Measurements from ENCODE around the gene POU2AF1.

POU2AF1 gene, protein sequence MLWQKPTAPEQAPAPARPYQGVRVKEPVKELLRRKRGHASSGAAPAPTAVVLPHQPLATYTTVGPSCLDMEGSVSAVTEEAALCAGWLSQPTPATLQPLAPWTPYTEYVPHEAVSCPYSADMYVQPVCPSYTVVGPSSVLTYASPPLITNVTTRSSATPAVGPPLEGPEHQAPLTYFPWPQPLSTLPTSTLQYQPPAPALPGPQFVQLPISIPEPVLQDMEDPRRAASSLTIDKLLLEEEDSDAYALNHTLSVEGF

GRCh38 chr11:111378861-111379601 lies at the start of gene POU2AF1:
TSS of gene POU2AF1 (minus strand) at chr11:111379275. CDS start at chr11:111379177, 98 bp downstream.
- peak; percentile 76 for DNase-seq (ENCODE audit: low spot score)

- no peak for DNase-seq (ENCODE audit: low spot score)
These were observed 49.2 kb upstream of the POU2AF1 start for GRCh38 chr11:111428113-111428876.

DNA sequence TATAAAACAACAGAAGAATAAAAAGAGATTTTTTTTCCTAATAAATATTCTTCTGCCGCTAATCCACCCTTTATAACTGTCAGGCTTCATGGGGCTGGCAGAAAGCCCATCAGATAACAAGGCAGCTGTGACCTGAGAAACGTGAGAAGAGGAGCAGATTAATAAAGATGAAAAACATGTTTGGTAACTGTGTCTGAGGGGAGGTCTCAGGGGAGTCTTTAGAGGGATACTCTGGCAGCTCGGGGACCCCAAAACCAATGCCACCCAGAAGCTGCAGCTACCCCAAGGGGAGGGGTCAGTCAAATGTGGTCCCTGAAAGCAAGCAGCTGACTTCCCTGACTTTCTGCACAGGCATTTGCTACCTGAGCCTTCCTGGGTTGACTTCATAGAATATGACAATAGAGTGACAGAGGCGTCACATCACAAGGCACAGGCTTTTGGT lies 48.4 kb upstream of the POU2AF1 start:
- DNase-seq (ENCODE audit: low spot score), result no peak

DNA sequence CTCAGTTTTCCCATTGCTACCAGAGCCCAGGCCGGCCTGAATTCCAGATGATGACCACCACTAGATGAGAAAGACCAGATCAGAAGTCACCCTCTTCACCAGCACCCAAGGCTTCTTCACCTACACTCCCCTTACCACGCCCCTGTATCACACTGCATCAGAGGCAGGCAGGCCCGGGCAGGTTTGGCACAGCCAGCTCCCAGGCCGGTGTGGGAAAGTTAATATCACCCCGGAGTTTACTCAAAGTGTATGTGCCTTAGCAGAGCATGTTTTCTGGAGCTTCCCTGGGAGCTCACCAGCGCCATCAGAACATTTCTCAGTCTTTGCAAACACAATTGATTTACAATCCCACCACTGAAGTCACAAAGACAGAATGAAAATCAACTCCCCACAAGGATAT lies 47.5 kb upstream of the POU2AF1 start:
- no peak for DNase-seq (ENCODE audit: low spot score)

GRCh38 chr11:111423250-111423615 lies 44.2 kb upstream of the POU2AF1 start:
- no peak for DNase-seq (ENCODE audit: low spot score)

DNA sequence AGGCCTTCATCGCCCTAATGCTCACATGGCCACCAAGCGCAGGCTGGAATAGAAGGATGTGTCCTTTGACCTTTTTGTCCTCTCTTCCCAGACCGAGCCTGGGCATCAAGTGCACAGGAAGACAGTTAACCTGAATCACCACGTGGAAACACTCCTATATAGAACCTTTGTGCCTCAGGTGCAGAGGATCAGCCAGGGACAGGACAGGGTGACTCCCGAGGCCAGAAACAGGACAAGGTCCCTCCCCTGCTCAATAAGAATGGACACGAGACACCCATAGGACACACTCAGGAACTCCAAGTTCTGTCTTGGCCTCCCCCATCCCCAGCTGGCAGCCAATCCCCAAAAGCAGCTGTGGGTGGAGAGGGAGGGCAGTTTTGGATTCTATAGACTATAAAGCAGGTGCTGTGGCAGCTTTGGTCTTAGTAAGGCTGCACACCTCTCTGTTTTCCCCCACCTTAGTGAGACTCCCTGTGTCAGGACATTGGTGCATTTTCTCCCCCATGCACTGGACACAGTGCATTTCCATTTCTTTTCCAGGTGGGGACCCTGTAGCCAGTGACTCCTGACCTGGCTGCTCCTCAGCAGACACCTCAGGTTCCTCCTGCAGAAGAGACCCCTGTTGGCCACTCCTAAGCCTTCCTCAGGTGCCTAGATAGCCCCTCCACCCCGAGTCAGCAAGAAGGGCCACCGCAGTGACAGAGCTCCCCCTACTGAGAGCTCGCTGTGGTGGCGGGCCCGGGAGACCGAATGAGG lies 43.6 kb upstream of the POU2AF1 start:
- DNase-seq (ENCODE audit: low spot score), result peak; percentile 30

- DNase-seq (ENCODE audit: low spot score), result no peak
These were observed 42.2 kb upstream of the POU2AF1 start for GRCh38 chr11:111421251-111421650.

GRCh38 chr11:111419641-111420327 lies 40.7 kb upstream of the POU2AF1 start:
- DNase-seq (ENCODE audit: low spot score), result no peak

- no peak for DNase-seq (ENCODE audit: low spot score)
These were observed 40.1 kb upstream of the POU2AF1 start for GRCh38 chr11:111419181-111419580.

DNA sequence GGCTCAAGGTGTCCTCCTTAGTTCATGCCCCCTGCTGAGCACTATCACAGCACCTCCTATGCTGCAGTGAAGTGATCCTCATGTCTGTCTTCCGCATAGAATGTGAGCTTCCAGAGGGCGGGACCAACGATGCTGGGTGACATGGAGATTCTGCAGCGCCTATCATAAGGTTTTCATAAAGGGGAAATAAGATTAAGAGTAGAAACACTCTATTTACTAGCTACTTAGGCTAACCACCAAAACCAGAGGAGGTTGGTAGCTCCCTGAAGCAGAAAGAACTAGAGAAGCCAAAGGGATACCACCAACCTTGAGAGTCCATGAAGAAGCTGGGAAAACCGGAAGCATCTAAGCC lies 39.3 kb upstream of the POU2AF1 start:
- DNase-seq (ENCODE audit: low spot score), result no peak

DNA sequence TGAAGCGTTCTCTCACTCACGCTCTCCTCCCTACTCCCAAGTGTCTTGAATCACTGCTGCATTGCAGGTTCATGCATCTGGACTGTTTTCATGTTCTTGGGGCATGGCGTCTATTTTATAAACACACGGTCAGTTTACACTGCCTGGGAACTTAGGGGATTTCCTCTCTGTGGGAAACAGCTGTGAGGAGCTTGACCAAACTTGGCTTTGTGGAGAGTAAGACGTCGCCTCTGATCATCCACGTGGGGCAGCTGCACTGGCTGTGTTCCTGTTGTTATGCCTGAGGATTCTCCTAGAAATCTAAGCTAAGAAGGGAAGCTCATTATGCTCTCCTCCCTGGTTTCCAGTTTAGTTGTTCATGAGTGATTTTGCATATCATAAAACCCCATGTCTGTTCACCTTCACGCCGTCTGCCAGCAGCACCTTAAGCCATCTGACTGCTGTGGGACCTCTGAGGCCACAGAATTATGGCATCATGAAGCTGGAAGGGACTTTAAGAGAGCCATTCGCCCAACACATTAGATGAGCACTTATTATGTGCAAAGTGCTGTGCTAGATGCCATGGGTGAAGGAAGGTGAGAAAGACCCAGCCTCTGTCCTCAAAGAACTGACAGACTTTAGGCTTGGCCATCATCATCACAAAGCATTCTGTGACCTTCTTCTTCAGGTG lies 38.8 kb upstream of the POU2AF1 start:
- DNase-seq (ENCODE audit: low spot score), result no peak

GRCh38 chr11:111417011-111417765 lies 38.1 kb upstream of the POU2AF1 start:
- no peak for DNase-seq (ENCODE audit: low spot score)

DNA sequence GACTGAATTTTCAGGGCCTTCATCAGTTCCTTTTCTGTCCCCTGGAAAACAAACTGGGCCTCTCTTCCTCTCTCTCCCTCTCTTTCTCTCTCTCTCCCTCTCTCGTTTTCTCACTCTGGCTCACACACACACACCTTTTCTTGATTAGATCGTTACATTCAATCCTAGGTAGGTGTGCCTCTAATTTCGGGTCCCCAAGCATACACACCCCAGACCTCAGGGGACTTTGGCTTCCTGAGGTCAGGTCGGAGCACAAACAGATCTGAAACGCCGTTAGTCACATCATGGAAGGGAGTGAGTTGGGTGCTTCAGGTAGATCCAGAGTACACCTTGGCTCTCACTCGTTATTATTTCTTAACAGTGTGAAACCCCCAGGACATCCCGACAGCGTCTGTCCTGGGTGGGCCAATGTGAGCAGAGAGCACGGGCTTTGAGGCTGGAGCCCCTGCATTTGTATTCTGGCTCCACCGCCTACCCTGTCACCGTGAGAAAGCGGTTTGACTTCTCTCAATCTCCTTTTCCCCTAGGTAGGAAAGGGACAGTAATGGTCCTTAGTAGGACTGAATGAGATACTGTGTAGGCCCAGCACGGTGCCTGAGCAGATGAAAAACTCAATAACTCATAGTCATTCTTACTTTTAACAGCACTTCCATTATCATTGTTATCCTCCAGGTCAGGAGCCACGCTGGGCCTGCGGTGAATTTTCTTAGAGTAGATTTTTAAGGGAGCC lies 37.3 kb upstream of the POU2AF1 start:
- DNase-seq (ENCODE audit: low spot score), result no peak

DNA sequence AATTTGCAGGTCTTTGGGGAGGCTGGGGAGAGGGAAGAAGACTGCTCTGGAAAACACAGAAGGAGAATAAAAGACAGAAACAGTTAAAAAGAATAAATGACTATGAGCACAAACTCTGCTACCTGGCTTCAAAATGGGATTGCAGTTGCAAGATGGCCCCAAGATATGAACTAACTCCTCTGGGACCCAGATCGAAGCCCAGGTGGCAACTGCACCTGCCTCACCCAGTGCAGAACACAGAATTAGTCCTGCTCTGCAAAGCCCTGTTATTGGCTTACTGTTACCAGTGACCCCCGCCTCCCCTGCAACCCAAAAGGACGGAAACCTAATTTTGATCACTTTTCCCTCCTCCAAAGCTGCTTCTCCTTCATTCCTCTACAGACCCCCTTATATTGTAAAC lies 35.9 kb upstream of the POU2AF1 start:
- DNase-seq (ENCODE audit: low spot score), result no peak

DNA sequence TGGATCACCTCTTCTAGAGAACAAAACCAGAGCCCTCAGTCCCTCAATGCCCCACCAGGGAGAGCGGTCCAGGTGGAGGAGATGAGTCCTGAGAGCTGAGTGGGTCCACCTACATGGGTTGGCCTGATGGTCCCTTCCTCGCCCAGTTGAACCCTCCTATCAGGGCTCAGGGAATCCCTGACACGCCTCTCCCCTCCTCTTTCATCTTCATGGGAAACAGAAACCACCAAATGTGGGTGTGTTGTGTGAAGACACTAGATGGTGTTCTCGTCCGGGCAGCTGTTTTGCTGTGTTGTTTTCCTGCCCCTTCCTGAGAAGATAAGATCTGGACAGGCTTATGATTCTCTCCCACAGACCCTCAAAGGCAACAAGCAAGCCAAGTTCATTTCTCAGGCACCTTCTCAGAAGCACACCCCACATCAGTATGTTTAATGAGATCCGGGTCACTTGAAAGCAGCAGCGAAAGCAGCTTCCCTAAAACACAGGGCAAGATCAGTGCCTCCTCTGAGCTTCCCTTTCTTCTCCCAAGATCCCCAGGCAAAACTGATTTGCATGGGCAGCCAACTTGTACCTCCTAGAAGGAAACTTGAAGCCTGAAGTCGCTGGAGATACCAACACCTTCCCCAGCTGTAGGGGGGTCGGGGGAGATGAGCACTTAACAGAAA lies 35.3 kb upstream of the POU2AF1 start:
- no peak for DNase-seq (ENCODE audit: low spot score)

DNA sequence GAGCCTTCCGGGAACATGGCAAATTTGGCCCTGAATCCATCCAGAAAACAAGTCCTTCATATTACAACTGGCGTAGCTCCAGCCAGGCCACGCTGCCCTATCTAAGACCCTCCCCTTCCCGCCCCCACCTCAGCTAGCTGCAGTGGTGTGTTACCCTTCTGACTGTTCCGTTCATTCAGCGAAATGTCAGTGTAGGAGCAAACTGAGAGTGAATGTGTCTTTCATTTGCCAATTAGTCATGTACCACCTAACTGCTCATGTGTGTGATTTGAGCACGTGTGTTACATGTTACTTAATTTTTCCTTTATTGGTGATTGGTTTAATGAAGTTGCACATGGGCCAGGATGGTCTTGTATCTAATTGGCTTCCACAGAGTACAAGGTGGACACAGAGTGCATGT lies 34.8 kb upstream of the POU2AF1 start:
- no peak for DNase-seq (ENCODE audit: low spot score)

- no peak for DNase-seq (ENCODE audit: low spot score)
These were observed 33.2 kb upstream of the POU2AF1 start for GRCh38 chr11:111412293-111412692.

DNA sequence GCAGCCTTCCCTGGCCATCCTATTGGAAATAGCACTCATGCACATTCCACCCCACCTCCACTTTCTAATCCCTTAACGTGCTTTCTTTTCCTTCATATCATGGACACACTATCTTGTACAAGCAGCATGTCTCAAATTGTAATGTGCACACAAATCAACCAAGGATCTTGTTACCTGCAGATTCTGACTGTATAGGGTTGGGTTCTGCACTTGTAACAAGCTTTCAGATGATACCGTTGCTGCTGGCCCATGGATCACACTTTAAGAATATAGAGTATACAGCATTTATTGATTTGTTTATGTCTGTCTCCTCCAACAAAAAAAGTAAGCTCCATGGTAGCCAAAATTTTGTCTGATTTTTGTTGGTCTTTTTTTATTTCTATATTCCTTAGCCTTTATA lies 32.4 kb upstream of the POU2AF1 start:
- DNase-seq (ENCODE audit: low spot score), result no peak

DNA sequence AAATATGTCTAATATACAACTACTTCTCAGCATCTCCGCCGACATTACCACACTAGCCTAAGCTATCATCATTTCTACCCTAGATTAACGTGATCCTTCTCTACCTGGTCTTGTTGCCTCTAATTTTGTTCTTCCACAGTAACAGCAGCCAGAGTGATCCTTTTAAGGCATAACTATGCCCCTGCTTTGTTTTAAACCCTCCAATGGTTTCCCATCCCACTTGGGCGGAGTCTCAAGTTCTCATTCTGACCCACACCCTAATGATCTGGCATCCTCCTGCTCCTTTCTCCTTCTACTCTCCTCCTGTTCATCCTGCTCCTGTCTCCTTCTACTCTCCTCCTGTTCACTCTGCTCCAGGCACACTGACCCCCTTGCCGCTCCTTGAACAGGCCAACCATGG lies 31.9 kb upstream of the POU2AF1 start:
- DNase-seq (ENCODE audit: low spot score), result no peak

Data from CD4-positive, alpha-beta T cell treated with Interleukin-6 at 100 ng/mL for 8 hours (primary cell).